ENCODE data around the gene CHRD. TPM values are rescaled to one million over a fixed set of nuclear protein-coding genes. Genes with fewer than 3 reads are reported as not detected.
"Not testable (repeated sequence)": the region's sequence is repeated elsewhere in the genome, so short reads cannot be mapped to it uniquely, and the experiment has no call there.

CHRD gene
- total RNA-seq, 4 donors from 2014 or later, result 3.3 to 5.2 (median 4.3) TPM

DNA sequence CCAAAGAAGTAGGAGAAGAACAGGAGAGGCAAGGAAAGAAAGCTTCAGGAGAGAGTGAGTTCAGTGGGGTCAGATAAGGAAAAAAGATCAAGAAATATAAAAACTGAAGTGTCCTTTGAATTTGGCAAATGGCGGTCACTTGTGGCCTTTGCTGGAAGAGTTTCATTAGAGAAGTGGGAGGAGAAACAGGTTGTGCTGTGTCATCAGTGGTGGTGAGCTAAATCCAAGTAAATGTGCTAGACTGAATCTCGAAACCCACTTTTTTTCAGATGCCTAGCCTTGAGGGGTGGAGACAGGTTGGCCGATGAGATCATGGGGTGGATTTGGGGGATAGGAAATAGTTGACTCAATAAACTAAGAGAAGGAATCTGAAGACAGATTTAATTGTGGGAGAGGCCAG is 43.7 kb downstream of the CHRD start:
- WGBS, 2 donors, result 90 to 92% methylated on average over 3 of the region's 3 CpGs
- intact Hi-C loops (cut with DNase I; ENCODE audit: low total_unique reads), result no loop called here
- TF ChIP-seq POLR2A (IDR thresholded peaks at IDR 0.05), result no peak
- TF ChIP-seq, protein P1, sequence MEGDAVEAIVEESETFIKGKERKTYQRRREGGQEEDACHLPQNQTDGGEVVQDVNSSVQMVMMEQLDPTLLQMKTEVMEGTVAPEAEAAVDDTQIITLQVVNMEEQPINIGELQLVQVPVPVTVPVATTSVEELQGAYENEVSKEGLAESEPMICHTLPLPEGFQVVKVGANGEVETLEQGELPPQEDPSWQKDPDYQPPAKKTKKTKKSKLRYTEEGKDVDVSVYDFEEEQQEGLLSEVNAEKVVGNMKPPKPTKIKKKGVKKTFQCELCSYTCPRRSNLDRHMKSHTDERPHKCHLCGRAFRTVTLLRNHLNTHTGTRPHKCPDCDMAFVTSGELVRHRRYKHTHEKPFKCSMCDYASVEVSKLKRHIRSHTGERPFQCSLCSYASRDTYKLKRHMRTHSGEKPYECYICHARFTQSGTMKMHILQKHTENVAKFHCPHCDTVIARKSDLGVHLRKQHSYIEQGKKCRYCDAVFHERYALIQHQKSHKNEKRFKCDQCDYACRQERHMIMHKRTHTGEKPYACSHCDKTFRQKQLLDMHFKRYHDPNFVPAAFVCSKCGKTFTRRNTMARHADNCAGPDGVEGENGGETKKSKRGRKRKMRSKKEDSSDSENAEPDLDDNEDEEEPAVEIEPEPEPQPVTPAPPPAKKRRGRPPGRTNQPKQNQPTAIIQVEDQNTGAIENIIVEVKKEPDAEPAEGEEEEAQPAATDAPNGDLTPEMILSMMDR (IDR thresholded peaks at IDR 0.05), result no peak
- no peak overlapping the region for H3K4me3 ChIP-seq (ENCODE audit: low read depth, poor library complexity, severe bottlenecking)
- no peak for DNase-seq (ENCODE audit: low spot score in 2 of 2)

DNA sequence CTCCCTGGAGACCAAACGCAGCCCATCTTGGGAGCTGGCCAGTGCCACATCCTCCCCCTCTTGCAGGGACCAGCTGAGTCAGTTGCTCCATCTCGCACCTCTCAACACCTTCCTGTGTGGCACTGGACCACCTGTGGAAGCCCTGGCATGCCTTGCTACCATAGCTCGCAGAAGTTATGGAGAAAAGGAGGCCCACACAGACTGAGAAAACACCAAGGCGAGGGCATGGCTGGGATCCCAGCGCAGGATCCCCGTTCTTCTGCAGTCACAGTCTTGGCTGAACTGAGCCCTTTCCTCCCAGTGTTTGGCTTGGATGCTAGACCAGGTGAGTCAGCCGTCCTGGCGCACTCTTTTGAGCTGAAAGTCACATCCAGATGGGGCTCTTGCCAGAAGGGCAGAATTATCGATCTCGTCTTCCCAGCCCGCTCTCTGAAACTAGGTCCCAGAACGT is 46.9 kb downstream of the CHRD start:
- no peak for TF ChIP-seq POLR2A (IDR thresholded peaks at IDR 0.05)
- TF ChIP-seq, protein P1 (IDR thresholded peaks at IDR 0.05), result no peak
- H3K4me3 ChIP-seq (ENCODE audit: low read depth, poor library complexity, severe bottlenecking), result no peak overlapping the region
- no peak for DNase-seq (ENCODE audit: low spot score in 2 of 2)
- WGBS, 2 donors, result 65 to 73% methylated on average over 10 to 12 of the region's 12 CpGs
- intact Hi-C loops (cut with DNase I; ENCODE audit: low total_unique reads), result no loop called here

DNA sequence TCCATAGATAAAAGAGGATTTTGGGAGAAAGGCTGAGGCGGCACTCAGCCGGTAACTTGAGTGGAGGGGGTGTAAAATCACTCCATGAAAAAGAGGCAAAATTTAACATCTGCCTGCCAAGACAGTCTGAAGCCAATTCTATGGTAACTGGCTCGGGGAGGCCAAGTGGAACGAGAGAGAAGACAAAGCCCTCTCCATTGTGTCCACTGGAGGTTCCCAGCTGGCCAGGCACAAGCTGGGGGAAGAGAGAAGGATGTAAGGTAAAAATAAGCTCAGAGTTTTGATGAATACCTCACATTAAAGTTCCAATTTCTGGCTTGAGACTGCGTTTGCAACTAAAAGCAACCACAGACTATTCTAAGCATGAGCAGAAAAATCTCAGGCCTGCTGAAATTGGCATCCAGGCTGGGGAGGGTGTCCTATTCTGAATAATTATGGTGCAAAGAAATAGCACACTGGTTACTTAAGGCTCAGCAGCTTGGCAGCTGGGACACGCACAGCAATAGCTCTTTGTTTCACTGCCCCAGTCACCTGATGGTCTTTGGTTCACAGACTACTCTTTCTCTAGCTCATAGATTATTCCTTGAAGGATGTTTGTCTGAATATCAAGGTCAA is 48.8 kb downstream of the CHRD start:
- 42 to 43% methylated on average over 6 of the region's 6 CpGs for WGBS, 2 donors
- DNase-seq (ENCODE audit: low spot score in 2 of 2), result no peak
- H3K4me3 ChIP-seq (ENCODE audit: low read depth, poor library complexity, severe bottlenecking), result no peak overlapping the region
- TF ChIP-seq POLR2A (IDR thresholded peaks at IDR 0.05), result no peak
- TF ChIP-seq, protein P1 (IDR thresholded peaks at IDR 0.05), result no peak
- intact Hi-C loops (cut with DNase I; ENCODE audit: low total_unique reads), result no loop called here

DNA sequence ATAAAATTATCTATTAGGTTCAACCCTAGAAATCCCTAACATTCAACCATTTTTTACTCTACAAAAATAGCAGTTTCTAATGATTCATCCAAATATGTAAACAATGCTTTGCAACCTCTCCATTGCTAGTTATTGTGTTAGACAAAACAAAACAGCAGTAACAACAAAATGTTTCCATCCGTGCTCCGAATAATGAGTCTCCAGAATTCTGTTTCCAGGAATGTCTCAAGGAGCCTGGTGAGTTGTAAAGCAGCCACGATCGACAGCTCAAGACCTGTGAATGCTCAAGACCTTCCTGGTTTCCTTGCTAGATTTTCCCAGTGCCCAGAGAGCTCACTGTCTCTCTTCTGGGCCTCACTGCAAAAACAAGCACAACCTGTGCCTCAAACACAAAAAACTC is 49.9 kb downstream of the CHRD start:
- no peak overlapping the region for H3K4me3 ChIP-seq (ENCODE audit: low read depth, poor library complexity, severe bottlenecking)
- no peak for TF ChIP-seq POLR2A (IDR thresholded peaks at IDR 0.05)
- TF ChIP-seq, protein P1 (IDR thresholded peaks at IDR 0.05), result no peak
- 70 to 74% methylated on average over 4 of the region's 4 CpGs for WGBS, 2 donors
- intact Hi-C loops (cut with DNase I; ENCODE audit: low total_unique reads), result no loop called here
- DNase-seq (ENCODE audit: low spot score in 2 of 2), result no peak

DNA sequence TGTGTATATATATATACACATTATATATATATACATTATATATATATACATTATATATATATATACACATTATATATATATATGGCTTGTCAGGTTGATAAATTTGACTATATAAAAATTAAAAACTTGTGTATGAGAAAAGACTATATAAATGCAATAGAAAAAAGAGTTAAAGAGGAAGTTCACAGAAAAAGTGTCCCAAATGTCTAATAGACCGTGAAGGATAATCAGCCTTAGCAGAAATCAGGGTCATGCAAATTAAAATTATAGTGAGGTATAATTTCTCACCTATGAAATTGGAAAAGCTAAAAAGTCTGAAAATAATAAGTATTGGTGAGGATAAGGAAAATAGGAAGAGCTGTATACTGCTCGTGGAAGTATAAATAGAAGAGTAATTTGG is 51.1 kb downstream of the CHRD start:
- H3K4me3 ChIP-seq (ENCODE audit: low read depth, poor library complexity, severe bottlenecking), result no peak overlapping the region
- intact Hi-C loops (cut with DNase I; ENCODE audit: low total_unique reads), result no loop called here
- no peak for DNase-seq (ENCODE audit: low spot score in 2 of 2)
- TF ChIP-seq, protein P1 (IDR thresholded peaks at IDR 0.05), result no peak
- no peak for TF ChIP-seq POLR2A (IDR thresholded peaks at IDR 0.05)
- 88 to 94% methylated on average over 2 of the region's 2 CpGs for WGBS, 2 donors

DNA sequence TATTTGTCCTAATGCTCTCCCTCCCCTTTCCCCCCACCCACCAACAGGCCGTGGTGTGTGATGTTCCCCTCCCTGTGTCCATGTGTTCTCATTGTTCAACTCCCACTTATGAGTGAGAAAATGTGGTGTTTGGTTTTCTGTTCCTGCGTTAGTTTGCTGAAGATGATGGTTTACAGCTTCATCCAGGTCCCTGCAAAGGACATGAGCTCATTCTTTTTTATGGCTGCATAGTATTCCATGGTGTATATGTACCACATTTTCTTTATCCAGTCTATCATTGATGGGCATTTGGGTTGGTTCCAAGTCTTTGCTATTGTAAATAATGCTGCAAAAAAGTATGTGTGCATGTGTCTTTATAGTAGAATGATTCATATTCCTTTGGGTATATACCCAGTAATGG is 53.3 kb downstream of the CHRD start:
- intact Hi-C loops (cut with DNase I; ENCODE audit: low total_unique reads); H3K4me3 ChIP-seq (ENCODE audit: low read depth, poor library complexity, severe bottlenecking); DNase-seq (ENCODE audit: low spot score in 2 of 2): not testable (repeated sequence)
- 75 to 85% methylated on average over 2 of the region's 2 CpGs for WGBS, 2 donors

Measured in lower leg skin (tissue), 4 donors.